SHP77 treated with DMSO at 0.1 percent for 48 hours (cell line): ENCODE measurements around the gene ARHGAP6.

Source experiments
- DNase-seq: peaks from one replicate; lab custom pipeline; 2025; lab: John Stamatoyannopoulos, UW

The ARHGAP6 gene

GRCh38 chrX:11575332-11575731, 90.4 kb downstream of the ARHGAP6 start:
- DNase-seq: no peak

- no peak for DNase-seq
Observed at GRCh38 chrX:11567528-11568220, 98.0 kb downstream of the ARHGAP6 start.

- DNase-seq: no peak
Observed at GRCh38 chrX:11566789-11567188, 98.9 kb downstream of the ARHGAP6 start.

DNA sequence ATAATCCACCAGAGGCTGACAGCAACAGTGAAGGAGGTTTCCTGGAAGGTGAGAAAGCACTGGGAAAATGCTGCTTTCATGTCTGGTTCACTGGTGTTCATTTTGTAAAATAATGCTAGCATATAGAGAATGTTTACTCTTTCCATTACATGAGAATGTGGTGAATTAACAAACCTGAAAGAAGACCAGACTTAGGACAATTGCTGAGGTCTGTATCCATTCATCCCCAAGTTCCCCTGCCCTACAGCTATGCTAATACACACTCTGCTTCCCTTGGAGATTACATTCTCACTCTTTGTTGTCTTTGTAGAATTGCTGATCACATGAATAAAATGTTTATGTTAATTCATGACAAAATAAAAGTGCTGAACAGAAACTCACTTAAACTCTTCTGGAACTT, 99.5 kb downstream of the ARHGAP6 start:
- no peak for DNase-seq

- DNase-seq: no peak
Observed at GRCh38 chrX:11564546-11564945, 101.2 kb downstream of the ARHGAP6 start.

- DNase-seq: no peak
Observed at GRCh38 chrX:11562570-11562969, 103.2 kb downstream of the ARHGAP6 start.

- no peak for DNase-seq
Observed at GRCh38 chrX:11558972-11559371, 106.7 kb downstream of the ARHGAP6 start.

DNA sequence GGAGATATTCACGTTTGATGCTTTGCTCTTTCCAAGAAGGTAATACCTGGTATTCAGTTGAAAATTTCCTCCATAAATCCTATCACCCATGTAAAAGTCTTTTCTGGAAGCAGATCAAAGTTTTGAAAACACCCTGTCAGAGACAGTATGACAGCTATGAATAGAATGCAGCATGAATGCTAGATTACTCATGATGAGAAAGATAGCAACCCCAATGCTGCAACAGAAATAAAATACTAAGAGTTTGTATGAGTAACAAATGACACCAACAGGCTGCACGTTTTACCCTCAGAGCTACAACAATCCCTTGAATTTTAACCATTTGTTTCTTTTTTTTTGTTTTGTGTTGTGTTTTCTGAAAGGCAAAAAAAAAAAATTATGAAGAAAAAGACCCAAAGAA, 108.6 kb downstream of the ARHGAP6 start:
- DNase-seq: no peak

GRCh38 chrX:11555759-11556158, 110.0 kb downstream of the ARHGAP6 start:
- no peak for DNase-seq

- no peak for DNase-seq
Observed at GRCh38 chrX:11553594-11553993, 112.1 kb downstream of the ARHGAP6 start.

DNA sequence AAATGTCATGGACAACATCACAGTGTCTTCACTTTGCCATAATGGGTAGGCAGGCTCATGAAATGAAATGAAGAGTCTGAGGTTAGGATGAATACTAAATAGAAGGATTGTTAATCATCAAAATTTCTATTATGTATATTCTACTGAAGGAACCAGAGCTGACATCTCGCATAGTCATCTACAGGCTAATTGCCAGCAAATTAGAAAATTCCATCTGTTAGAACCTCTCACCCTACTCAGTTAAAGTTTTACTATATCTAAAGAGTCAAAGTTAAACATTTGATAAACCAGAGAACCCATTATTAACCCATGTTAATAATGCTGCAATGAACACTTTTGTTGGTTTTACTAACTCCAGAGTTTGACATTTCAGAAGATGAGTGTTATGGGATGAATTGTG, 114.6 kb downstream of the ARHGAP6 start:
- DNase-seq: no peak

DNA sequence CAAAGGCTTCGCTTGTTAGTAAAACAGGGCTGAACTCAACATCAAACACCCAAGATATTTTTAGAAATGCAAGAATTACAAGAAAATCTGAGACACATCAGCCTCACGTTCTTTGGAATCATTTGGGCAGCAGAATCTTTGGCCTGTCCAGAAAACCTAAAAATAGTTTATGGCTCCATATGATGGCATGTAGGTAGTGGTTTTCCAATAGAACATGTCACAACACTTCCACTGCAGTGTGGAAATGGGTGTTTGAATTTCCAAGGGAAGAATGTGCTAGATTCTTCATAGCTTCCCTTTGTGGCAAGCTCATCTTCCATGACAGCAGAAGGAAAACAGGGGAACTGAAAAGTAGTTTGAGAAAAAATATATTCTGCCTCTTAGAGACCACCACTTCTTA, 118.8 kb downstream of the ARHGAP6 start:
- DNase-seq: no peak

DNA sequence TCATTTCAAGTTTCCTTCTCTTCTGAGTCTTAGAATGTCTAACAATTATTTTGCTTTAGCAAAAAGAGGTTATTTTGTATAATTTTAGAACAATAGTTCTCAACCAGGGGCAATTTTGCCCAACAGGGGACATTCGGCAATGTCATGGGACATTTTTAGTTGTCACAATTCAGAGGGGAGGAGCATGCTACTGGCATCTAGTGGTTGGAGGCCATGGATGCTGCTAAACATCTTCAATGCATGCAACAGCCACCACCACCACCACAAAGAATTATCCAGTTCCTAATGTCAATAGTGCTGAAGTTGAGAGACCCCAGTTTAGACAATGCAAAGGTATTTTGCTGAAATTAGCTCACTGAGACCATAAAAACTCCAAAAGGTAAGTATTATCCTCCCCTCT, 122.5 kb downstream of the ARHGAP6 start:
- no peak for DNase-seq

DNA sequence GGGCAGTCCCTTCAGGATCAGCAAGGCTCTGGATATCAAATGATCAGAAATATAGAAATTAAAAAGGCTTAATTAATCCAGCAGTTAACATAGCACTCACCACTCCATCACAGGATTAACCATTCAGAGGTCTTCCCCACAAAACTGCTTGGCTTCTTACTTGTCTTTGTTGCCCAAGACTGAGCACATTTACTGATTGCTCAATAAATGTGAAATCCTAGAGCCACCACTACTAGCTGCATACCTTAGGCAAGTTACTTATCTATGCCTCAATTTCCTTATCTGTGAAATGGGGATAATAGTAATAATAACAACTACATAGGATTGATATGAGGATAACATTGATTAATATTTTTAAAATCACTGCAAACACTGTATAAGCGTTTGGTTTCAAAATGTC, 124.2 kb downstream of the ARHGAP6 start:
- no peak for DNase-seq

- DNase-seq: no peak
Observed at GRCh38 chrX:11540532-11541377, 125.0 kb downstream of the ARHGAP6 start.

GRCh38 chrX:11537141-11537540, 128.6 kb downstream of the ARHGAP6 start:
- no peak for DNase-seq

- DNase-seq: no peak
Observed at GRCh38 chrX:11535156-11535919, 130.4 kb downstream of the ARHGAP6 start.

DNA sequence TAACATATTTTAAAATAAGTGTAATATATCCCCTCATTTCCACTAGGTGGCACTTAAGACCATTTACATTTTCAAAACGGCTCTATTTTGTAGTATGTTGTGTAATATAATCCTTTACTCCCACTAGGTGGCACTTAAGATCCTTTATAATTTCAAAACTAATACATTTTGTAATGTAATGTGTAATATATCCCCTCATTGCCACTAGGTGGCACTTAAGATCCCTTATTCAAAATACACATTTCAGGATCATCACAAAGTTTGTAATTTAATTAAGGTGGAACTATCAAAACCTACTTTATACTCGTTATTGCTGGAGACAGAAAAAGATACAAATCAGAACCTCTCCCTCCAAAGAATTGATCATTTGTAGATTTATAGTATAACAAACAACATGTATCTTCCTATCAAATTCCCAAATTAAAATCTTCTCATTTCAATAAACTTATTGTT, 132.5 kb downstream of the ARHGAP6 start:
- peak; percentile 52 for DNase-seq

DNA sequence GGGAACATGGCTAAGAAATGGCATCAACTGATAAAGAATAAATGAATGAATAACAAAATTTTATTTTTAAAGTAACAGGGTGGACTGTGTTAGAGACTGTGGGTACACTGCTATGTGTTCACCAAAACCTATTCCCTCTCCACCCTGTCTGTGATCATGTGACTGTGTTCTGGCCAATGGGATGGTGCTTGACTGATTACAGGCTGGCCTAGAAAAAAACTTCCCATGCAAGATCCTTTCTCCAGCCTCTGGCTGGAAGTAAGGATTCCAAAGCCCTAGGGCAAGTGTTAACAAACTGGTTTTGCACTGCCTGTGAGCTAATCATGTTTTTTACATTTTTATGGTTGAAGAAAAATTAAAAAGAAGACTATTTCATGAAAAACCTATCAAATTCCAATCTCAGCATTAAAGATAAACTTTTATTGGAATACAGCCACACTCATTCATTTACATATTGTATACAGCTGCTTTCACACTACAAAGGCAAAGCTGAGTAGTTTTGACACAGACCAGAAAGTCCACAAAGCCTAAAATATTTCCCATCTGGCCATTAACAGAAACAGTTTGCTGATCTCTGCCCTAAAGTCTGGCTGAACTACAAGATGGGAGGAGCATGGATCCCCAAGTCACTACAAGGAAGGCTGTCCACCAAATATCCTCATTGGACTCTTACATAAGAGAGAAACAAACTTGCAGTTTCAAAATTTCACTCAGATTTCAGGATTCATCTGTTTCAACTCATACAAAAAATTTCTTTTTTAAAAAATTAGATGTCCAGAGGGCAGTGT, 133.2 kb downstream of the ARHGAP6 start:
- no peak for DNase-seq

DNA sequence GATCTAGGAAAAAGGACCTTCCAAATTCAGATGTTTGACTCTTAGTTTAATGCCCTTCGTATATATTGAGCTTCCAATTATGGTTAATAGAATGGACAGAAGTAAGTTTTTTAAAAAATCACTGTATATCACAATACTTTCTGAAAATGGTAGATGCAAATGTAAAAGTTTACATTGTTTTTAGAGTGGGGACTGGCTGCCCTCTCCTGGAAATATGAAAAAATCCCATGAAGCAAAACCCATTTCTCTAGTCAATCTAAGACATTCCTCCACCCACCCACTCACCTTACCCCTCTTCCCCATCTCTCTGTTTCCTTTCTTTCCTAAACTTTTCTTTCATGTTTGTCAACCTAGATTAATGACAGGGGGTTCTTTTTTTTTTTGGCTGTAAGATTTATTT, 134.5 kb downstream of the ARHGAP6 start:
- DNase-seq: no peak

- no peak for DNase-seq
Observed at GRCh38 chrX:11530621-11531020, 135.1 kb downstream of the ARHGAP6 start.

DNA sequence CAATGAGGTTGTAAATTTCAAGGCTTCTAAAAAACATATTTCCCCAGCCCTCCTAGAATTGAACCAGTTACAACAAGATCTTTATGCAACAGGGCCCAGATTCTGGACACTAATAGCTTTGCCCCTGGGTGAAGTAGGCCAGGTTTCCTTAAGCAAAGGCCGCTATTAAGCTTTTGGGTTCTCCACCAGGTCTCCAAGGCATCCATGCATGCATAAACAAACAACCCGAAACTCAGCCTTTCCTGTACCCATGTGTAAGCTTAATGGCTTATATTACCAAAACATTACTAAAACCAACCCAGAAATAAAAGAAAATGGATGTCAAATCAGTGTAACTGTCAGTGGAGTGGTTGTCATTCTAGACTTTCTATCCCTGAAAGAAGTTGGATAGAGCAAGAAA, 137.1 kb downstream of the ARHGAP6 start:
- no peak for DNase-seq
